ENCODE results near the gene KRTAP29-1. TPM values are rescaled to one million over a fixed set of nuclear protein-coding genes. Genes with fewer than 3 reads are reported as not detected.

The KRTAP29-1 gene
- total RNA-seq, 1 donor from 2014 or later, result not detected

GRCh38 chr17:41338961-41339485 is 36.4 kb upstream of the KRTAP29-1 start:
- Mint-ChIP-seq H3K36me3 (ENCODE audit: low read depth) (no peaks in the 10 kb centered on the region), H3K27me3 (peaks cover 10% of the 10 kb centered on the region), H3K4me3 (no peak overlapping the region), H3K4me1 (peaks cover 17% of the 10 kb centered on the region), H3K9me3 (peaks cover 14% of the 10 kb centered on the region), H3K27ac (no peak overlapping the region)
- POLR2A ChIA-PET, result no interaction called here
- TF ChIP-seq, protein P1, sequence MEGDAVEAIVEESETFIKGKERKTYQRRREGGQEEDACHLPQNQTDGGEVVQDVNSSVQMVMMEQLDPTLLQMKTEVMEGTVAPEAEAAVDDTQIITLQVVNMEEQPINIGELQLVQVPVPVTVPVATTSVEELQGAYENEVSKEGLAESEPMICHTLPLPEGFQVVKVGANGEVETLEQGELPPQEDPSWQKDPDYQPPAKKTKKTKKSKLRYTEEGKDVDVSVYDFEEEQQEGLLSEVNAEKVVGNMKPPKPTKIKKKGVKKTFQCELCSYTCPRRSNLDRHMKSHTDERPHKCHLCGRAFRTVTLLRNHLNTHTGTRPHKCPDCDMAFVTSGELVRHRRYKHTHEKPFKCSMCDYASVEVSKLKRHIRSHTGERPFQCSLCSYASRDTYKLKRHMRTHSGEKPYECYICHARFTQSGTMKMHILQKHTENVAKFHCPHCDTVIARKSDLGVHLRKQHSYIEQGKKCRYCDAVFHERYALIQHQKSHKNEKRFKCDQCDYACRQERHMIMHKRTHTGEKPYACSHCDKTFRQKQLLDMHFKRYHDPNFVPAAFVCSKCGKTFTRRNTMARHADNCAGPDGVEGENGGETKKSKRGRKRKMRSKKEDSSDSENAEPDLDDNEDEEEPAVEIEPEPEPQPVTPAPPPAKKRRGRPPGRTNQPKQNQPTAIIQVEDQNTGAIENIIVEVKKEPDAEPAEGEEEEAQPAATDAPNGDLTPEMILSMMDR (IDR thresholded peaks at IDR 0.05), result no peak
- intact Hi-C loops (cut with micrococcal nuclease), result no loop called here
- CTCF ChIA-PET, result no interaction called here
- DNase-seq (no peak), ATAC-seq (ENCODE audit: low read depth) (no peak)

DNA sequence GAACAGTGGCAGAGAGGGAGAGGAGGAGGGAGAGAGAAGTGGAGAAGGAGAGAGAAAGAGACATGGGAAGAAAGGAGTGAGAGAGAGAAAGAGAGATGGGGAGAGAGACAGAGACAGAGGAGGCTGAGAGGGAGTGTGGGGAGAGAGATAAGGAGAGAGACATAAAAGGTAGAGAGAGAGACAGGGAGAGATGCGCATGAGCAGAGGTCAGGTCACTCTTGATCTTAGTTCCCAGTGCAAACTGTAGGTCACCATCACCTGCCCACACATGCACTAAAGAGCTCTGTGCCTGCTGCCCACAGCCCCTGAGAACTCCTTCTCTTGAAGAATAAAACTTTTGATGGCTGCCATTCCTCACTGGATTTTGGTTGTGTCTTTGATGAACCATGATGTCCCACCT is 33.1 kb upstream of the KRTAP29-1 start:
- no peak overlapping the region for H3K27ac Mint-ChIP-seq

DNA sequence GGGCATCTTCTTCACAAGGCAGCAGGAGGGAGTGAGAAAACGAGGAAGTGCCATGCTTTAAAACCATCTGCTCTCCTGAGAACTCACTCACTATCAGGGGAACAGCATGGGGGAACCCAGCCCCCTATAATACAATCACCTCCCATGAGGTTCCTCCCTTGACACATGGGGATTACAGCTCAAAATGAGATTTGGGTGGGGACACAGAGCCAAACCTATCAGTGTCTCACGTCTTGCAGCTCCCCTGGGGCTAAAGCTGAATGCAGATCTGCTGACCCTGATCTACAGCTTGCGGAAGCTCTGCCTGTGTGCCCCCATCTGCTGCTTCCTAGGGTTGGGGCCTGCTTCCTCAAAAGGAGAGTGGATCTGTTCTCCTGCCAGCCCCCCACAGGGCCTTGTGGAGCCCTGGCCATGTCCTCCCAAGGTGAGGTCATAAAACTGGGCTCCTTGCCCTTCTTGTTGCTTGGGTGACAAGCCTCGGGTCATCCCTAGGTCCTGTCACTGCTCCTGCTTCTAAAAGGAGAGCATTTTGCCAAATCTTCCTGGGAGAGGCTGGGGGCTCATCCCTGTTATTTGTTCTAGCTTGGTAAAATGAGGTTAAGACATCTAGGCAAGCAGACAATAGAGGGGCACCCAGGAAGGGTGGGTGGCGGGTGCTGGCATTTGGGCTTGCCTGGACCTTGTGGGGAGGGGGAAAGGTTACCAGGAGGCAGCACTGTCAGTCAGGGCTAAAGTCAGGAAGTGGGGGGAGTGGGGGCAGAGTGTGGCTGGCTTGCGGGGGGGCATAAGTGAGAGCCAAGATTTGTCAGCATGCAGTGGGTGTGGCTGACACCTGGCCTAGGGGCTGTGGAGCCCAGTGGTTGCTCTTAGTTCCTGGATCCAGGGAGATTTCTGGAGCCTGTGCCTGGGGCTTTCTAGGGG is 32.0 kb upstream of the KRTAP29-1 start:
- POLR2A ChIA-PET, result no interaction called here
- CTCF ChIA-PET, result no interaction called here
- H3K4me1 Mint-ChIP-seq, result peaks cover 13% of the 10 kb centered on the region
- TF ChIP-seq, protein P1 (IDR thresholded peaks at IDR 0.05), result no peak
- H3K36me3 Mint-ChIP-seq (ENCODE audit: low read depth), result no peaks in the 10 kb centered on the region
- peak; percentile 66 for ATAC-seq (ENCODE audit: low read depth)
- no peak overlapping the region for H3K4me3 Mint-ChIP-seq
- peaks cover 4% of the 10 kb centered on the region for H3K27me3 Mint-ChIP-seq
- no peak for DNase-seq
- H3K27ac Mint-ChIP-seq, result no peak overlapping the region
- no peaks in the 10 kb centered on the region for H3K9me3 Mint-ChIP-seq
- intact Hi-C loops (cut with micrococcal nuclease), result no loop called here

More for the DNA sequence above, 33.1 kb upstream of the KRTAP29-1 start:
- ChIA-PET POLR2A (no interaction called here), CTCF (no interaction called here)
- TF ChIP-seq, protein P1 (IDR thresholded peaks at IDR 0.05), result no peak
- Mint-ChIP-seq H3K36me3 (ENCODE audit: low read depth) (no peaks in the 10 kb centered on the region), H3K4me3 (no peak overlapping the region), H3K27me3 (peaks cover 4% of the 10 kb centered on the region), H3K4me1 (peaks cover 19% of the 10 kb centered on the region), H3K9me3 (no peaks in the 10 kb centered on the region)
- ATAC-seq (ENCODE audit: low read depth) (no peak), DNase-seq (no peak)
- intact Hi-C loops (cut with micrococcal nuclease), result no loop called here

GRCh38 chr17:41333836-41334235 is 31.2 kb upstream of the KRTAP29-1 start:
- Mint-ChIP-seq H3K36me3 (ENCODE audit: low read depth) (no peaks in the 10 kb centered on the region), H3K27ac (no peak overlapping the region), H3K4me3 (no peak overlapping the region), H3K9me3 (no peaks in the 10 kb centered on the region), H3K27me3 (peaks cover 4% of the 10 kb centered on the region), H3K4me1 (peaks cover 10% of the 10 kb centered on the region)
- ChIA-PET CTCF (no interaction called here), POLR2A (no interaction called here)
- TF ChIP-seq, protein P1 (IDR thresholded peaks at IDR 0.05), result no peak
- ATAC-seq (ENCODE audit: low read depth) (no peak), DNase-seq (no peak)
- intact Hi-C loops (cut with micrococcal nuclease), result no loop called here

GRCh38 chr17:41333098-41333497 is 30.4 kb upstream of the KRTAP29-1 start:
- H3K4me1 Mint-ChIP-seq, result peaks cover 10% of the 10 kb centered on the region
- ATAC-seq (ENCODE audit: low read depth), result no peak
- peaks cover 4% of the 10 kb centered on the region for H3K27me3 Mint-ChIP-seq
- ChIA-PET POLR2A (no interaction called here), CTCF (no interaction called here)
- H3K9me3 Mint-ChIP-seq, result no peaks in the 10 kb centered on the region
- intact Hi-C loops (cut with micrococcal nuclease), result no loop called here
- TF ChIP-seq, protein P1 (IDR thresholded peaks at IDR 0.05), result no peak
- no peak overlapping the region for H3K27ac Mint-ChIP-seq
- H3K36me3 Mint-ChIP-seq (ENCODE audit: low read depth), result no peaks in the 10 kb centered on the region
- DNase-seq, result no peak
- H3K4me3 Mint-ChIP-seq, result no peak overlapping the region

All from activated B cell treated with CpG ODN at 0.5 μM for 24 hours (primary cell).